SU-DHL-6 (cell line): ENCODE data around the gene SFTA2.

Source experiments
- H2AFZ ChIP-seq: fragments of 200-600 bp; sonication (generic); 2 replicates; pipeline ENCODE4 v1.6.1; 2014; ENCODE audit warnings: low read depth, mild to moderate bottlenecking, moderate library complexity, mixed read lengths, antibody characterized with exemption, low read length; ENCODE audit not compliant: severe bottlenecking
- H3F3A ChIP-seq: fragments of 200-600 bp; shearing (Covaris generic); 2 replicates; pipeline ENCODE4 v1.6.0; 2016; ENCODE audit warnings: antibody characterized with exemption, mild to moderate bottlenecking; ENCODE audit not compliant: insufficient read depth
- H3K27ac ChIP-seq: fragments of 200-600 bp; sonication (generic); 2 replicates; pipeline ENCODE4 v1.5.1; 2016; ENCODE audit warnings: low read depth, mild to moderate bottlenecking, low read length, moderate library complexity, mixed read lengths
- H3K27me3 ChIP-seq: fragments of 200-600 bp; sonication (generic), shearing (Covaris generic); 2 replicates; pipeline ENCODE4 v1.6.0; 2014; ENCODE audit warnings: mild to moderate bottlenecking, low read length
- H3K36me3 ChIP-seq: fragments of 200-600 bp; sonication (generic); 2 replicates; pipeline ENCODE4 v1.6.1; 2014; ENCODE audit warnings: mild to moderate bottlenecking, low read length, mixed read lengths
- H3K4me2 ChIP-seq: fragments of 300-600, 200-600 bp; shearing (Covaris generic), sonication (generic); 2 replicates; pipeline ENCODE4 v1.6.0; 2014; ENCODE audit warnings: low read length, low read depth, mild to moderate bottlenecking; ENCODE audit not compliant: poor library complexity, severe bottlenecking
- H3K4me3 ChIP-seq: fragments of 200-600 bp; sonication (generic); 2 replicates; pipeline ENCODE4 v1.5.1; 2014; ENCODE audit warnings: antibody characterized with exemption, low read length, mild to moderate bottlenecking, mixed read lengths; ENCODE audit not compliant: insufficient read depth, poor library complexity, severe bottlenecking
- H3K79me2 ChIP-seq: fragments of 200-600 bp; sonication (generic); 2 replicates; pipeline ENCODE4 v1.6.1; 2014; ENCODE audit warnings: mild to moderate bottlenecking, low read length, moderate library complexity; ENCODE audit not compliant: insufficient read depth
- H3K9ac ChIP-seq: fragments of 200-600 bp; sonication (generic); 2 replicates; pipeline ENCODE4 v1.7.0; 2014; ENCODE audit warnings: mild to moderate bottlenecking, low read length
- H3K9me2 ChIP-seq: fragments of 200-600 bp; sonication (generic); replicated peaks from 2 replicates; pipeline ENCODE4 v1.6.1; 2014; ENCODE audit warnings: low read length; ENCODE audit not compliant: insufficient read depth
- H3K9me3 ChIP-seq: fragments of 200-600 bp; sonication (generic); 2 replicates; pipeline ENCODE4 v1.6.1; 2014; ENCODE audit warnings: low read length, mixed read lengths; ENCODE audit not compliant: insufficient read depth
- H4K20me1 ChIP-seq: fragments of 200-600 bp; sonication (generic); 2 replicates; pipeline ENCODE4 v1.6.1; 2014; ENCODE audit warnings: low read depth, mild to moderate bottlenecking, antibody characterized with exemption, low read length, moderate library complexity, mixed read lengths
- CTCF ChIP-seq: fragments of 200-600 bp; sonication (generic); IDR thresholded peaks from one replicate; pipeline ENCODE4 v1.5.1; 2017; ENCODE audit warnings: antibody characterized with exemption, mild to moderate bottlenecking, low read length, moderate library complexity; ENCODE audit not compliant: insufficient read depth, poor library complexity, severe bottlenecking
- EZH2phosphoT487 ChIP-seq: fragments of 200-600 bp; sonication (generic), shearing (Covaris generic); conservative IDR thresholded peaks from 2 replicates; pipeline ENCODE4 v1.6.1; 2018; ENCODE audit warnings: mild to moderate bottlenecking, antibody characterized with exemption, low read length, moderate library complexity, mixed read lengths

The SFTA2 gene

GRCh38 chr6:30898750-30899360 lies 33.1 kb downstream of the SFTA2 start:
- H3F3A ChIP-seq: no peaks in the 10 kb centered on the region
- H3K9me3 ChIP-seq: no peaks in the 10 kb centered on the region
- H3K4me2 ChIP-seq: no peak overlapping the region
- no peaks in the 10 kb centered on the region for H4K20me1 ChIP-seq
- H3K9ac ChIP-seq: no peak overlapping the region
- H3K4me3 ChIP-seq: no peak overlapping the region
- H3K27me3 ChIP-seq: no peaks in the 10 kb centered on the region
- TF ChIP-seq EZH2phosphoT487 (no peak), CTCF (no peak)
- H3K27ac ChIP-seq: no peak overlapping the region
- H3K9me2 ChIP-seq: no peaks in the 10 kb centered on the region
- no peaks in the 10 kb centered on the region for H3K79me2 ChIP-seq
- H2AFZ ChIP-seq: no peak overlapping the region
- no peaks in the 10 kb centered on the region for H3K36me3 ChIP-seq

- Histone ChIP-seq H3K27me3 (no peaks in the 10 kb centered on the region), H3K79me2 (no peaks in the 10 kb centered on the region), H3K9ac (no peak overlapping the region), H2AFZ (no peak overlapping the region), H3K9me3 (no peaks in the 10 kb centered on the region), H3K4me2 (no peak overlapping the region), H3K27ac (no peak overlapping the region), H3K36me3 (no peaks in the 10 kb centered on the region), H3K9me2 (no peaks in the 10 kb centered on the region), H4K20me1 (no peaks in the 10 kb centered on the region), H3F3A (no peaks in the 10 kb centered on the region), H3K4me3 (no peak overlapping the region)
- TF ChIP-seq CTCF (no peak), EZH2phosphoT487 (no peak)
Observed at GRCh38 chr6:30897882-30898281, 34.1 kb downstream of the SFTA2 start.

GRCh38 chr6:30896541-30896940 lies 35.4 kb downstream of the SFTA2 start:
- TF ChIP-seq CTCF: no peak
- no peak for TF ChIP-seq EZH2phosphoT487
- Histone ChIP-seq H3F3A (no peaks in the 10 kb centered on the region), H3K79me2 (no peaks in the 10 kb centered on the region), H3K36me3 (no peaks in the 10 kb centered on the region), H3K9ac (no peak overlapping the region), H3K9me2 (no peaks in the 10 kb centered on the region), H3K4me3 (no peak overlapping the region), H3K27ac (no peak overlapping the region), H3K4me2 (no peak overlapping the region), H4K20me1 (no peaks in the 10 kb centered on the region), H2AFZ (no peak overlapping the region), H3K9me3 (no peaks in the 10 kb centered on the region), H3K27me3 (no peaks in the 10 kb centered on the region)

- Histone ChIP-seq H3K9ac (no peak overlapping the region), H3K79me2 (no peaks in the 10 kb centered on the region), H3K9me3 (no peaks in the 10 kb centered on the region), H3K27ac (no peak overlapping the region), H3K36me3 (no peaks in the 10 kb centered on the region), H3K27me3 (no peaks in the 10 kb centered on the region), H2AFZ (no peak overlapping the region), H3F3A (no peaks in the 10 kb centered on the region), H3K4me3 (no peak overlapping the region), H3K4me2 (no peak overlapping the region), H4K20me1 (no peaks in the 10 kb centered on the region), H3K9me2 (no peaks in the 10 kb centered on the region)
- TF ChIP-seq EZH2phosphoT487 (no peak), CTCF (no peak)
Observed at GRCh38 chr6:30895343-30895742, 36.6 kb downstream of the SFTA2 start.
